ENCODE measurements around the gene RFT1.
"Not testable (repeated sequence)": the region's sequence is repeated elsewhere in the genome, so short reads cannot be mapped to it uniquely, and the experiment has no call there.

Gene RFT1

DNA sequence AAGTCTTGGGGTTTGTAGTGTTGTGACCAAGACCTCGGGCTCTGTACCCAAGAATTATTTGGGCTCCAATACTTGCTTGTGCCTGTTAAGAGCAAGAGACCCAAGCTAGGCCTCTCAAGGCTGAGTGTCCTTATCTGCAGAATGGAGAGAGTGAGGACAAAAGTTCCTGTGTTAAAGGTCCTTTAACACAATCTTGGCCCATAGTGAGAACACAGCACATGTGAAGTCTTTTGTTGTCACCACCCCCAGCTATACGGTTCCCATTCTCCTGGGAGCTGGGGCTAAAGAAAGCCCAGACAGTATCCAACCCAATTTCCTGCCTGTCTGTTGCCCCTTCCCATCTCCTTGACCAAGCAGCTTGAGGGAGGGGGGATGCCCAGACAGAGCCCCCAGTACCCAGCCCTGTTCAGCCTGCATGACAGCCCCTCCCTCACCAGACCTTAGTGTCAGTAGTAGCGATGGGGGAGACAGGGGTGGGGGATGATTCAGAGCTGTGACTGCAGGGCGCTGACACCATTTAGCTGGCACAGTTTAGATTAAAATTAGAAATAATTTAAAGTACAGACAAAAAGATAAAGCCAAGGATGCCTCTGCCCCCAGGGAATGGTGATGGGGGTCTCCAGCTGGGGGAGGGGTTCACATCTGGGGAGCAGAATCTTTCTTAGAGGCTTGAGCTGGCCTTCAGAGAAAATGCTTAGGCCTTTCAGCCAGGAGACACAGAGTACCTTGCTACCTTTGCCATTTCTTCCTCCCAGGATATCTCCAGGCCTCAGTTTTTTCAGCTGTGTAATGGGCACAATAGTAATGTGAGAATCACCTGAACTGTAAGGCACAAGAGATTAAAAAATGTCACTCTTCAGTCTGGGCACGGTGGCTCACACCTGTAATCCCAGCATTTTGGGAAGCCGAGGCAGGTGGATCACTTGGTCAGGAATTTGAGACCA lies 33.5 kb upstream of the RFT1 start:
- no peak for DNase-seq (ENCODE audit: low read depth in 3 of 3, low spot score in 1 of 3)

DNA sequence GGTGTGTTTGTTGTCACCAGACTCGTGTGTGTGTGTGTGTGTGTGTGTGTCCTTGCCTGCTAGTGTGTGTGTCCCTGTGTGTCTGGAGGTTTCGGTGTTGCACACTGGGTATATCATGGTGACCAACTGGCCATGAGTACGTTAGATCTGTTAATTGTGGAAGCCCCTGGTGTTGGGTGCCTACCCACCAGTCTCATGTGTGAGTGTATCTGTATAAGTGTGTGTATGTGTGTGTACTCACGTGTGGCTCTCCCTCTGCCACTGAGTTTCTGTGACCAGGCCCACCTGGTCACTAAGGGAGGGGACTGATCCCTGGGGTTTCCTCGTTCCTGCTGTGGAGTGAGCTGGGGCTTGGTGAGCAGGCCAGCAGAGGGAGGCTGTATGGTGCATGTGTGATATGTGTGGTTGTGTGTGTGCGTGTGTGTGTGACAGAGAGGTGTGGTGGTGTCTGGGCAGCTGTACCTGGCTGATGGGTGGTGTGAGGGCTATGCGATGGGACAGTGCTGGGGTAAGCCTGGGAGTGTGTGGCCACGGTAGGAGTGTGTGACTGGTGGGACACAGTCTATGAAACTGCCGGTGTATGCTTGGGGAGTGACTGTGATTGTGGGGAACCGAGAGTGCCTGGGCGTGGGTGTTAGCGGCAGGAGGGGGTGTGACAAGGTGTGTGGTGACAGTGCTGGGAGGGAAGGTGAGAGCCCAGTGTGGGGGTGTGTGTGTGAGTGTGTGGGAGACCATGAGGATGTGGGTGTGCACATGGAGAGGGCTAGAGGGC lies 32.6 kb upstream of the RFT1 start:
- peak in 1 of 3 donors; percentile 22 for DNase-seq (ENCODE audit: low read depth in 3 of 3, low spot score in 1 of 3)

DNA sequence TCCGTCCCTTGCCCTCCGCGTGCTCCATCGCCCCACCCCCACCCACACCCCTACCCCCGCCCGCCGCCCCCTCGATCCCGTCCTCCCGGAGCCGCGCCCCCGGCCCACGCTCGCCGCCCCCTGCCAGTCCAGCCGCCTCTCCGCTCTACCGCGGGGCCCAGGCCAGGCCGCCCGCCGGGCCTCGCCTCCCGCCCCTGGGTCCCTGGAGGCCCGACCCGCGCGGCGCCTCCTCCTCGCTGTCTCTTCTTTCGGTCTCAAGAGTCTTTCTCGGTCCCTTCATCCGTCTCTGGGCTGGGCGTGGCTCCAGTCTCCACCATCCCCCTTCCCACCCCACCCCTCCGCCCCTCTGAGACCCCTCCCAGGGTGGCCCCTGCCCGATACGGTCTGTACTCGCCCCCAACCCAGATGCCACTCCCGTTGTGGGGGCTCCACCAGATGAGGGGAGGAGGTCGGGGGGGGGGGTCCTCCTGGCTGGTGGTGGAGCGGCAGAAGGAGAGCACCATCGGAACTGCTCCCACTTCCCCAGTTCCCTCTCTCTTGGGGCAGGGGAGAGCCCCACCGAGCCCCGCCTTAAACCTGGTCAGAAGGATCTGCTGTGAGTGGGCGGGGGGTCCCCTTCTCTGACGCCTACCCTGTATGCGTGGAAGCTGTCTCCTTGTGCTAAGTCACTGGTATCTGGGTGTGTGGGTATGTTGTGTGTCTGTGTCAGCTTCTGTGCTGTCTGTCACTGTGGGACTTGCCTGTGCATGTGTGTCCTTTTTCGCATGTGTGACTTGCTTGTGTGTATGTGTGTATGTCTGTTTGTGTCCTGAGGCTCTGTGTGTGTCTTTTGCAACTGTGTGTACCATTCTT lies 31.8 kb upstream of the RFT1 start:
- DNase-seq (ENCODE audit: low read depth in 3 of 3, low spot score in 1 of 3) = peak in 1 of 3 donors; percentile 37

DNA sequence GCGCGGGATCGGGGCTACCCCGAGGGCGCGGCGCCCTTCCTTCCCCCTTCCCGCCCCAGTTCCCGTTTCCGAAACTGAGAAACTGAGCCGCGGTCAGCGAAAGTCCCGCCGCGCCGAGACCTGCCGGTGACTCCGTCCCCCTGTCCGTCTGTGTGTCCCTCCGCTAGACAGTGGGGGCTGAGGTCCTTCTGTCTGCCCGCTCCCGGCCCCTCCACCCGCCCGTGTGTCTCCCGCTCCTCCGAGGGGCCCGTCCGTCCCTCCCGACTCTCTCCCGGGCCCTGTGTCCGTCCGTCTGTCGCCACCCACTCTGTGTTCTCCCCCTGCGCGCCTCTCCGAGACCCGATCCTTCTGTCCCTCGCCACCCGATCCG lies 31.2 kb upstream of the RFT1 start:
- DNase-seq (ENCODE audit: low read depth in 3 of 3, low spot score in 1 of 3) = peak in 1 of 3 donors; percentile 4

DNA sequence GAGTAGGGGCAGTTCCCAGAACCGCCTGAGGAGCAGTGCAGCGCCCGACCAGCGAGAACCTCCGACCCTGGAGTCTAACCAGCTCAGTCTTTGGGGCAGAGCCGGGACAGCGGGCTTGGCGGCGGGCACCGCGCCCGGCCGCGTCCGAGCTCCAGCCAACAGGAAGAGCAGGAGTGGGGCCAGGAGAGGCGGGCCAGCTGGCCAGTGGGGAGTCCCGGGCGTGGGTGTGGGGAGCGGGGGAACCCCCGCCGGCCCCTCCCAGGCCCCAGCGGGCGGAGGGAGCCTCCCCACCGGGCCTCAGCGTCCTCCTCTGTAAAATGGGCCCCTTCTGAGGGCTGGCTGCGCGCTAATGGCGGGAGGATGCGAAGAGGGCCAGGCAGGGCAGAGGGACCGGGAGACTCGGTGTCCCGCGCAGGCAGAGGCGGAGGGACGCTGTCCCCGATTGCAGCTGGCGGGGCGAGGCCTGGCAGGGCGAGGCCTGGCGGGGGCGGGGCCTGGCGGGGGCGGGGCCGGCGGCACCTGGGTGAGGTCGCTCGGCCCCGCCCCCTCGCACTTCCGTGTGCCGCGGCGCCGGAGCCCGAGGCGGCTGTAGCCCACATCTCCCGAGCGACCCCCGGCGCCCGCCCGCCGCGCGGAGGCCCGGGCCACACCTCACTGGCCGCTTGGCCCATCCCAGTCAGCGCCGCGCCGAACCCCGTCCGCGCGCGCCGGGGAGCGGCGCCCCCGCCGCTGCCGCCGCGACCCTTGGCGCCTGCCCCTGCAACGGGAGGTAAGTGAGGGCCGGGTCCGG lies 30.6 kb upstream of the RFT1 start, which contains the start of gene PRKCD:
PRKCD (plus strand) TSS at position 550 of the 790 bp plus-strand sequence. CDS start 17,214 bp downstream, outside the sequence.
- peak; percentile 46 to 68 (median 55) for DNase-seq (ENCODE audit: low read depth in 3 of 3, low spot score in 1 of 3)

DNA sequence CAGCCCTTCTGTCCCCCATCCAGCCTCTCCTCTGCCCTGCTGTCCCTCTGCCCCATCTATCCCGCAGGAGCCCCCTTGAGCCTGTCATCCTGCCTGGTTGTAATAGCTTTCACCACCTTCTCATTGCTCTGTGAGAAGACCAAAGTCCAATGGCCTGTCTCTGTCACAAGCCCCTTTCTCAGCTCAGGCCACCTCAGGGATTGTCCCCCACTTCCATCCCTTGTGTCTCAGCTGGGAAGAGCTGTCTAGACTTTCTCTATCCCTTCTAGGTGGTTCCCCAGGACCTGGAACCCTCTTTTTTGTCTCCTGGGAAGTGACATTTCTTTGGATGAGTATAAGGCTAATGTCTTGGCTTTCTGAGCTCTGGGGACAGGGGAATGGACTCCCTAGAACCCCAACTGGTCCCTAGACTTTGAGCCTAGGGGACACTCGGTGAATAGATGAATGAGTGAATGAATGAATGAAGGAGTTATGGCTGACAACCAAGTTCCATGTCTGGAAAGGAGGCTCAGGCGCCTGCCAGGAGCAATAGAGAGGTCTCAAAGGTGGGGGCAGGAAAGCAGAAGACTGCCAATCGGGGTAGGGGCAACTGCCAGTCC lies 29.9 kb upstream of the RFT1 start:
- no peak for DNase-seq (ENCODE audit: low read depth in 3 of 3, low spot score in 1 of 3)

DNA sequence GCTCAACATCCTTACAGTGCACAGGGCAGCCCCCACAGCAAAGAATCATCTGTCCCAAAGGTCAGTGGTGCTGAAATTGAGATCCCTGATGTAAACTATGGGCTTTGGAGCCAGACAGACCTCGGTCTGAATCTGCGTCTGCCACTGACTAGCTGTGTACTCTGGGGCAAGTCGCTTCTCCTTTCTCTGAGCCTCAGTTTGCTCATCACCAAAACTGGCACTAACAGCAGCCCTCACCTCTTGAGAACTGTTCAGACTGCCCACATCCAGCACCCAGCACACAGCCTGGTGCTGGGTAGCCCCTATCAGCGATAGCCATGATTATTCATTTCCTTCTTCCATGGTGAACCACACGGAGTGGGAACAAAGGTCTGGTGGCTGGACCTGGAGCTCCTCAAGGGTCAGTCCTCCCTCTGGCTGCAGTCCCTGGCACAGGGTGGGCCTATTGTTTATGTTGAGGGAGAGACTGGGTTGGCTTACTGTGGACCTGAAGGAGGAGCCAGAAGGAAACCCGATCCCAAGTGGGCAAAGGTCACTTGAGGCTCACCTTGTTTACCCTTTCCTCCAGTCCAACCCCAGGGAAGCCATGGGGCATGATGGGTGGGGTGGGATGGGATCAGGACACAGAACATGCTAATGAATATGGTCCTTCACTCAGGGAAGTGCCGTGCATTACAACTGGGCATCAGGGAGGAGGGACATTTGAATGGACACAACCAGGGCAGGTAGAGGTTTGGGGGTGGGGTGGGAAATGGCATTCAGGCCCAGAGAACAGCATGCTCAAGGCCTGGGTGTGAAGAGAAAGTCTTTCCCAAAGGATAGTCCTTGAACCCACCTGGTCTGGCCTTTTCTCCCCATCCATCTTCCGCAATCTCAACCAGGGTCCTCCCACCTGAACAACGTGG lies 29.2 kb upstream of the RFT1 start:
- no peak for DNase-seq (ENCODE audit: low read depth in 3 of 3, low spot score in 1 of 3)

DNA sequence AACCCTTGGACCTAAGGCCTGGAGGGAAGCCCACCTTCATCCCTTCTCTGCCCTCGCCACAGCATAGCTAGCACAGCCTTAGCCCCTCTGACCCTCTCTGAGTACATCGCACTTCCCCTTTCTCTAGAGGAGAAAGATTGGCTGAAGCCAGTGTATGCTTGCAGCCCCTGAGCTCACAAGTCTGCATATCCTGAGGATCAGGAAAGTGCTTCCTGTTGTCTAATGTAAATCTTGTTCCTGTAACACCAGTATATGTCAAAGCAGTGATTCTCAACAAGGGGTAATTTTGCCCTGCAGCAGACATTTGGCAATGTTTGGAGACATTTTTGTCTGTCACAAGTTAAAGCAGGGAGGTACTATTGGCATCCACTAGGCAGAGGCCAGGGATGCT lies 28.5 kb upstream of the RFT1 start:
- DNase-seq (ENCODE audit: low read depth in 3 of 3, low spot score in 1 of 3) = no peak

DNA sequence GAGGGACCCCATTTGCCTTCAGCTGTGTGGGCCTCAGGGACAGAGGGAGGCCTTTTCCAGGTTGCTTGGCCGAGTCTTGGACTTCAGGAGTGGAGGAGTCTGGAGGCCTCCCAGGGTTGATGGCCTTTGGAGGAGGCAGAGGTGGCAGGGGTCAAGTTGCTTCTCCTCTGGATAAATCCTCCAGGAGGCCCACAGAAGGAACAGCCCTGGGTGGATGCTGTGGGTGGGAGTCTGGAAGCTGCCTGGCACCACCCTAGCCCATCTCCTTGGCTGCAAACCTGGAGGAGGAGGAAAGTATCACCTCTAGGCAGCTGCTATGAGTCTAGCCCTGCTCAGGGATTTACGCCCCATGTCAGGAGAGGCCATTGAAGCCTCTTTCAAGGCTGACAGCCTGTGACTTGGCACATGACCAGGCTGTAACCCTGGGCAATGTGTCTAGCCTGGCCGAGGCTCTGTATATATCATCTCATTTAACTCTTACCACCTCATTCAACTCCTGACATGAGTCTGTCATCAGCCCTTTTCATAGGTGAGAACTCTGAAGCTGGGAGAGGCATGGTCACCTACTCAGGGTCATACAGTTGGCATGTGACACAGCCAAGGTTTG lies 27.8 kb upstream of the RFT1 start:
- DNase-seq (ENCODE audit: low read depth in 3 of 3, low spot score in 1 of 3) = no peak

DNA sequence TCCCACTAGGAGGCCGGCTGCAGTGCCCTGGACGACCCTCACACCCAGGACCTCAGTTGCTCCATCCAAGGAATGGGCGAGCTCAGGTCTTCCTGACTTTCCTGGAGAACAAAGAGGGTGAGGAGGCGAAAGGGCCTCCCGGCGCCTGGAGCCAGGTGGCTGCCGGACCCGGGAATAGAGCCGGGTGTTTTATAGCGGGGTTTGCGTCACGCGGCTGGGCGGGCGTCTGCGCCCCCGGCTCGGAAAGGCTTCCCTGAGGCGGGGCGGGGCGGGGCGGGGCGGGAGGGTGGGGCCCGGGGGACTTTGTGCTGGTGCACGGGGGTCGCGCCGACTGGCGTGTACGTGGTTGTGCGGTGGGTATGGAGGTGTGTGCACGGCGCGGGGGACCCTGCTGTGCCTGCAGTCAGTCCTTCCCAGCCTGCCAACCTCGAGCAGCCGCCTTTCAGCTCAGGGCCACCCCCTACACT lies 26.2 kb upstream of the RFT1 start:
- no peak for DNase-seq (ENCODE audit: low read depth in 3 of 3, low spot score in 1 of 3)

DNA sequence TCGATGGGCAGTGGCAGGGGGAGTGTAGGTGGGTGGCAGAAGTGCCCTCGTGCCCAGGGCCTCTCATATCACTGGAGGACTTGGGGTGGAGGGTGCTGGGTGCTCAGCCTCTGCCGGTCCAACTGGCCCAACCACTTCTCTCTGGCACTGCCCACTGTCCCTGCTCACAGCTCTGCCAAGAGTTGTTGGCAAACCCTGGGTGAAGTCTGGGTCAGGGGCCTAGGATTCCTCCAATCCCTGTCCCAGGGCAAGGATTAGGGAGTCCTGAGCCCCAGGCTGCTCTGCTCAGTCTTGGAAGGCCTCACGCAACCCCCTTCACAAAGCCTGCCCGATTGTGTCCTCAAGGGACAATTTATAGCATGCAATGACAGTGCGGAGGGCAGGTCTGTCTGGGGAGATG lies 25.5 kb upstream of the RFT1 start:
- DNase-seq (ENCODE audit: low read depth in 3 of 3, low spot score in 1 of 3) = no peak

DNA sequence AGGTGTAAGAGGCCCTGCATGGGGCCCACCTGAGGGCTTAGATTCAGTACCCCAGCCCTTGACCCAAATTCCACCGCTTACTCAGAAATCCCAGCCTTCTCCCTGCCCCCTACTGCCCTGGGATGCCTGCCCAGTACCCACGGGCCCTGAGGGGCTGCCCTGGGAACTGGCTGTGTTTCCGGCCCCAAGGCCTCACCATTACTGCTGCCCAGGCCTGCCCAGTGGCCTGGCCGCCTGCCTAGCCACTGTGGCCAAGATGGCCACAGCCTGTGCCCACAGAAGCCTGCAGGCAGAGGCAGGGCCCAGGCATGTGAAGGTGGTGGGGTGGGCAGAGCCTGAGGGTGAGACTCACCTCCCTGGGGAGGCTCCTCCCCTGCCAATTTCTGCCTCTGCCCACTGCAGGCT lies 24.6 kb upstream of the RFT1 start:
- DNase-seq (ENCODE audit: low read depth in 3 of 3, low spot score in 1 of 3) = no peak

DNA sequence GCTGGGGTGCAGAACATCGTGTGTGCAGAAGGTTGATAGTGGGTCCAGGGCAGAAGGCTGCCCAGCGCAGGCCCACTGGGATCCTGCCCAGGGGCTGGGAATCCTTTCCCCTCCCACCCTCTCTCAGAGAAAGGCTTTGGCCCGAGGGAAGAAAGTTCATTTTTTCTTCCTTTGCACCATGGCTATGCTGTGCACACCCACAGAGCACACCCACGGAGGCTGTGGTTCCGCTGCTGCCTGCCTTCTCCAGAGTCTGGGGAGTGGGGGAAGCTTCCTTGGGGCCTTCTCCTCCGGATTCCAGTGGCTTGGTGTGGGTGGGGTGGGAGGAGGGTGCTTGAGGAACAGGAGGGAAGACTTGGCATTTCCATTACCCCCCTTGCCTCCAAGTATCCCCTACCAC lies 23.7 kb upstream of the RFT1 start:
- no peak for DNase-seq (ENCODE audit: low read depth in 3 of 3, low spot score in 1 of 3)

DNA sequence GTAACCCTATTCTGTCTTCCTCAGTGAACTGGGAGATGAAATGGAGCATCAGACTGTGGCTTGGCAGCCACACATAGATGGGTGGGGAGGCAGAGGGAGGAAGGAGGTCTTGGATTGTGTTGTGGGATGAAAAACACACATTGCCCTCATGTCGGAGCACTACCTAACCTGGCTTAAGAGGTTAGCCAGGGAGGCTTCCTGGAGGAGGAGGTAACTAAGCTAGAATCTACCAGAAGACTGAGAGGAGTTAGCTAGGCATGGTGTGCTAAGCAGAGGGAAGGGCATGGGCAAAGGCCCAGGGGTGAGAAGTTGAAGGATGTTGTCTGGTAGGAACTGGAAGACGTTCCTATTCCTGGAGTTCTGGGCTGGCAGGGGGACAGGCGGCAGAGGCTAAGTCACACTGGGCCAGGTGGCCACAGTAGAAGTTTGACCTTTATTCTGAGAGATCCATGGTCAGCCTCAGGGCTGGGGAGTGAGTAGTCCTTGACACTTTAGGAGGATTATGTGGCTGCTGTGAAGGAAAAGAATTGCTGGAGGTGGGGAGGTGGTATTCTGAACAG lies 23.1 kb upstream of the RFT1 start:
- no peak for DNase-seq (ENCODE audit: low read depth in 3 of 3, low spot score in 1 of 3)

DNA sequence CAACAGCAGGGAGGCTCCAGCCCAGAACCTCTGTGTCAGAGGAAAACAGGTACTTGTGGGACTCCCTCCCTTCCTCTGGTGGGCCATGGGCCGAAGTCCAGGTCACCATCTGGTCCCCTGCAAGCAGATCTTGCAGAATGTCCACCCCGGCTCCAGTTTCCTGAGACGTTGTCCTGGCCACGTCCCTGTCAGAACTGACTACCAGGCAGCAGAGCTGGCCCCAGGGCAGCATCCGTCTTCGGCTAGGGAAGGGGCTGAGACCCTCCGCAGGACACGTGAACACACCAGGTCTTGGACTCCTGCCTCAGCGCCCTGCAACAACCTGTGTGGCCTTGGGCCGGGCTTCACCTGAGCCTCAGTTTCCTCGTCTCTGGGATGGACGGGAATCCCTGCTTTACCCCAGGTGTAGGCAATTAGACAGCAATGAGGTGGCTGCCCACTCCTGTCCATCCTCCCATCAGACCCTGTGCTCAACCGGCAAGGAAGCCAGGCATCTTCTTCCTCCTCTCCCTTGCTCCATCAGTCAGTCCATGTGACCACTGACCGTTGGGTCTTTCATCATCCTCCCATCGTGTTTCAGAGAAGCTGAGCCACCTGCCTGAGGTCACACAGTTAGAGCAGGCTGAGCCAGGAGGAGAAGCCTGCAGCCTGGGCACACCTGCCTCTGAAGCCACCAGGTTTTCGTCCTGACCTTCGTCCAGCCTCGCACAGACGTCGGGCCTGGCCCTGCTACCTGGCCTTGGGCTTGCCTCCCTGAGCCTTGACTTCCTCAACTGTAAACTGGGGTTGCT lies 21.8 kb upstream of the RFT1 start:
- DNase-seq (ENCODE audit: low read depth in 3 of 3, low spot score in 1 of 3) = no peak

DNA sequence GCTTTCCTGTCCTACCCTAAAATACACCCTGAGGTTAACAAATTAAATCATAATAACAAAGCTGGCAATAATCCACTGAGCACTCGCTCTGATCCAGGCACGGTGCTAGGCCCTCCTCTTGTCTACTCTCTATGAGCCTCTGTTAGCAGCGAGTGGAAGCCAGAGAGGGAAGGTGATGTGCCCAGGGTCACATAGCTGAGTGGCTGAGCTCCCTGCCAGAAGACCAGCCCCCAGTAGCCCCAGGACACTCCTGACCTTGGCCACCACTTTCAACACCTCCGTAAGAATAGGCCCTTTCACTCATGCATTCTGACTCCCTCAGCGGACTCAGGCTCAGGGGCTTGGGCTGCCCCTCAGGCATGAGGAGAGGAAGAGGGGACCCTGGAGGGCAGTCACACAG lies 21.2 kb upstream of the RFT1 start:
- DNase-seq (ENCODE audit: low read depth in 3 of 3, low spot score in 1 of 3) = no peak

DNA sequence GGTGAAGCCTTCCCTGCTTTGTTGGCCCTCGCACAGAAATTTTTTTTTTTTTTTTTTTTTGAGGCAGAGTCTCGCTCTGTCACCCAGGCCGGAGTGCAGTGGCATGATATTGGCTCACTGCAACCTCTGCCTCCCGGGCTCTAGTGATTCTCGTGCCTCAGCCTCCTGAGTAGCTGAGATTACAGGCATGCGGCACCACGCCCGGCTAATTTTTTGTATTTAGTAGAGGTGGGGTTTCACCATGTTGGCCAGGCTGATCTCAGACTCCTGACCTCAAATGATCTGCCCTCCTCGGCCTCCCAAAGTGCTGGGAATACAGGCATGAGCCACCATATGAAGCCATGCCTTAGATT lies 20.8 kb upstream of the RFT1 start:
- DNase-seq (ENCODE audit: low read depth in 3 of 3, low spot score in 1 of 3) = not testable (repeated sequence)

All from stimulated activated CD4-positive, alpha-beta T cell treated with anti-CD3 and anti-CD28 coated beads, TNF-alpha, amount 100 ng/mL, for 1 hour (primary cell).